ENCODE results near the gene GABBR2. TPM values are rescaled to one million over a fixed set of nuclear protein-coding genes. Genes with fewer than 3 reads are reported as not detected.

GABBR2 gene
- total RNA-seq, 2 donors from 2014 or later = 1.2 to 1.3 TPM

- Histone ChIP-seq H3K27me3 (ENCODE audit: control insufficient read depth, insufficient read depth, low read length, poor library complexity, severe bottlenecking) (no peaks in the 10 kb centered on the region), H3K9ac (ENCODE audit: extremely low read depth, low read length, poor library complexity, severe bottlenecking) (no peak overlapping the region), H3K36me3 (ENCODE audit: control insufficient read depth, insufficient read depth, low read length) (no peaks in the 10 kb centered on the region), H3K9me3 (ENCODE audit: control insufficient read depth, low read length) (no peaks in the 10 kb centered on the region), H3K4me3 (ENCODE audit: low read length) (no peak overlapping the region), H3K27ac (ENCODE audit: low read depth, low read length) (no peak overlapping the region), H3K4me1 (ENCODE audit: control insufficient read depth, insufficient read depth, low read length) (peaks cover 12% of the 10 kb centered on the region)
- no peak overlapping the region for H3K4me3 Mint-ChIP-seq
- peaks cover 33% of the 10 kb centered on the region for H3K4me1 Mint-ChIP-seq
- DNase-seq = no peak
- no peaks in the 10 kb centered on the region for H3K9me3 Mint-ChIP-seq
- no peaks in the 10 kb centered on the region for H3K36me3 Mint-ChIP-seq (ENCODE audit: low read depth)
- WGBS, 2 experiments (ENCODE audit: insufficient coverage in 1 of 2, insufficient read length in 1 of 2) = 95% methylated on average over 1 of the region's 1 CpG; no CpG with 5 or more reads in 1 of the 2 experiments
- no peak overlapping the region for H3K27ac Mint-ChIP-seq
- TF ChIP-seq, protein P1, sequence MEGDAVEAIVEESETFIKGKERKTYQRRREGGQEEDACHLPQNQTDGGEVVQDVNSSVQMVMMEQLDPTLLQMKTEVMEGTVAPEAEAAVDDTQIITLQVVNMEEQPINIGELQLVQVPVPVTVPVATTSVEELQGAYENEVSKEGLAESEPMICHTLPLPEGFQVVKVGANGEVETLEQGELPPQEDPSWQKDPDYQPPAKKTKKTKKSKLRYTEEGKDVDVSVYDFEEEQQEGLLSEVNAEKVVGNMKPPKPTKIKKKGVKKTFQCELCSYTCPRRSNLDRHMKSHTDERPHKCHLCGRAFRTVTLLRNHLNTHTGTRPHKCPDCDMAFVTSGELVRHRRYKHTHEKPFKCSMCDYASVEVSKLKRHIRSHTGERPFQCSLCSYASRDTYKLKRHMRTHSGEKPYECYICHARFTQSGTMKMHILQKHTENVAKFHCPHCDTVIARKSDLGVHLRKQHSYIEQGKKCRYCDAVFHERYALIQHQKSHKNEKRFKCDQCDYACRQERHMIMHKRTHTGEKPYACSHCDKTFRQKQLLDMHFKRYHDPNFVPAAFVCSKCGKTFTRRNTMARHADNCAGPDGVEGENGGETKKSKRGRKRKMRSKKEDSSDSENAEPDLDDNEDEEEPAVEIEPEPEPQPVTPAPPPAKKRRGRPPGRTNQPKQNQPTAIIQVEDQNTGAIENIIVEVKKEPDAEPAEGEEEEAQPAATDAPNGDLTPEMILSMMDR (conservative IDR thresholded peaks at IDR 0.05) = no peak
- no peaks in the 10 kb centered on the region for H3K27me3 Mint-ChIP-seq (ENCODE audit: insufficient read depth)
Measured at GRCh38 chr9:98445576-98445975, 263.2 kb downstream of the GABBR2 start.

DNA sequence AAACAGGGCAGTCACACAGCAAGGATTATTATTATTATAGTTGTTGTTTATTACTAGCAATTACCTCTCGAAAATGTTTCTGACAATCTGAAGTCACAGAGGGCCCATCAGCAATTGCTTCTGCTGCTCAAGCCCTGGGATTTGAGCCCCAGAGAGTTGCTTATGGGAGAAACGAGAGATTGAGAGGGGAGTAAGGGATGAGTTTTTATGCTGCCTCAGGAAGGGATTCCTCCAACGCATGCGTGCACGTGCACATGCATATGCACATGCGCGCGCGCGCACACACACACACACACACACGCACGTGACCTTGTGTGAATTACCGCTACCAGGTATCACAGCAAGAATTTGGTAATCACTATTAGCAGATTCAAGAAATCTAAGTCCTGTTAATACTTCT, 264.1 kb downstream of the GABBR2 start:
- no peak overlapping the region for H3K9ac ChIP-seq (ENCODE audit: extremely low read depth, low read length, poor library complexity, severe bottlenecking)
- no peak overlapping the region for H3K27ac ChIP-seq (ENCODE audit: low read depth, low read length)
- TF ChIP-seq, protein P1 (conservative IDR thresholded peaks at IDR 0.05) = no peak
- H3K36me3 Mint-ChIP-seq (ENCODE audit: low read depth) = no peaks in the 10 kb centered on the region
- H3K9me3 ChIP-seq (ENCODE audit: control insufficient read depth, low read length) = no peaks in the 10 kb centered on the region
- H3K4me3 ChIP-seq (ENCODE audit: low read length) = no peak overlapping the region
- no peak overlapping the region for H3K27ac Mint-ChIP-seq
- H3K36me3 ChIP-seq (ENCODE audit: control insufficient read depth, insufficient read depth, low read length) = no peaks in the 10 kb centered on the region
- peaks cover 19% of the 10 kb centered on the region for H3K4me1 ChIP-seq (ENCODE audit: control insufficient read depth, insufficient read depth, low read length)
- H3K9me3 Mint-ChIP-seq = no peaks in the 10 kb centered on the region
- H3K4me3 Mint-ChIP-seq = no peak overlapping the region
- H3K27me3 ChIP-seq (ENCODE audit: control insufficient read depth, insufficient read depth, low read length, poor library complexity, severe bottlenecking) = no peaks in the 10 kb centered on the region
- no peak for DNase-seq
- WGBS, 2 experiments (ENCODE audit: insufficient coverage in 1 of 2, insufficient read length in 1 of 2) = 89 to 100% methylated on average over 1 to 13 of the region's 13 CpGs
- peaks cover 40% of the 10 kb centered on the region for H3K4me1 Mint-ChIP-seq
- no peaks in the 10 kb centered on the region for H3K27me3 Mint-ChIP-seq (ENCODE audit: insufficient read depth)

DNA sequence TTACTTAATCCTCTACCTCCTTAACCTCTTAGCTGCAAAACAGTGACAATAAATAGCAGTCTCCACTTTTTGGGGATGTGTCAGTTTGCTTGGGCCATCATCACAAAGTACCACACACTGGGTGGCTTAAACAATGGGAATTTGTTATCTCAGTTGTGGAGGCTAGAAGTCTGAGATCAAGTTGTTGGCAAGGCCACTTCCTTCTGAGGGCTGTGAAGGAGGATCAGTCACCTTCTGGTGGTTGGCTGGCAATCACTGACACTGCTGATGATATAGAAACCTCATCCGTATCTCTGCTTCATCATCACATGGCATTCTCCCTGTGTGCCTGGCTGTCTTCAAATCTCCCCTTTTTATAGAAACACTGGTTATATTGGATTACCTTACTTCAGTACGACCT, 266.2 kb downstream of the GABBR2 start:
- Mint-ChIP-seq H3K4me3 (no peak overlapping the region), H3K36me3 (ENCODE audit: low read depth) (no peaks in the 10 kb centered on the region), H3K4me1 (peaks cover 40% of the 10 kb centered on the region), H3K9me3 (no peaks in the 10 kb centered on the region), H3K27ac (no peak overlapping the region), H3K27me3 (ENCODE audit: insufficient read depth) (no peaks in the 10 kb centered on the region)
- Histone ChIP-seq H3K9ac (ENCODE audit: extremely low read depth, low read length, poor library complexity, severe bottlenecking) (no peak overlapping the region), H3K4me1 (ENCODE audit: control insufficient read depth, insufficient read depth, low read length) (peaks cover 19% of the 10 kb centered on the region), H3K27me3 (ENCODE audit: control insufficient read depth, insufficient read depth, low read length, poor library complexity, severe bottlenecking) (no peaks in the 10 kb centered on the region), H3K36me3 (ENCODE audit: control insufficient read depth, insufficient read depth, low read length) (no peaks in the 10 kb centered on the region), H3K9me3 (ENCODE audit: control insufficient read depth, low read length) (no peaks in the 10 kb centered on the region), H3K27ac (ENCODE audit: low read depth, low read length) (no peak overlapping the region), H3K4me3 (ENCODE audit: low read length) (no peak overlapping the region)
- TF ChIP-seq, protein P1 (conservative IDR thresholded peaks at IDR 0.05) = no peak
- DNase-seq = peak; percentile 64
- WGBS, 2 experiments (ENCODE audit: insufficient coverage in 1 of 2, insufficient read length in 1 of 2) = 81% methylated on average over 2 of the region's 2 CpGs; no CpG with 5 or more reads in 1 of the 2 experiments
